ENCODE measurements around the gene RASGRP1. TPM values are rescaled to one million over a fixed set of nuclear protein-coding genes. Genes with fewer than 3 reads are reported as not detected.

The RASGRP1 gene
- total RNA-seq, 1 experiment from 2014 or later = 15.1 TPM

DNA sequence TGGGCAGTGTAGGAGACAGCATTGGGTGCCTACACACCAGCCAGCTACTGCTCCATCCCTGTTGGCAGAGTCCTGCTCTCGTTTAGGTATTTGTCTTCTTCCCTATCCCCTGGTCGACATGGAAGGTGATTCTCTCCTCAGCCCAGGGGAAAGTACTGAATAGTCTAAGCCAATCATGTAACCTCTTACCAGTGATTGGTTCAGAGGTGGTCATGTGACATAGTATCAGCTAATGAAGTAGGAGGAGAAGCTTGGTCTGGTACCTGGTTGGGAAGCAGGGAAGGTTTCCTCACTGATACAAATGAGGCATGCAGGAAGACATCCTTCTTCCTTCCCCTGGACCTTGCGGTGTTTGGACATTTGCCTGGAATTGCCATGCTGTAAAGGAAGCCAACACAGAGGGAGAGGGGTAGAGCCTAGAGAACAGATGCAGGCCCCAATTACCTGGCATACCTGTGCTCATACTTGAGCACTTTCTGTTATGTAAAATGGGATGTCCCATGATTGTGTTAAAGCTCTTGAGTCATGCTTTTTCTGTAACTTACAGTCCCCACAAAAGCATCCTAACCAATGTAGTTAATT, 32.7 kb upstream of the RASGRP1 start:
- H3K9me3 Mint-ChIP-seq (ENCODE audit: low read depth, unreplicated experiment) = no peaks in the 10 kb centered on the region
- no peak overlapping the region for H3K4me3 Mint-ChIP-seq (ENCODE audit: low read depth, unreplicated experiment)
- intact Hi-C loops (cut with micrococcal nuclease; ENCODE audit: unreplicated experiment) = no loop called here
- peaks cover 13% of the 10 kb centered on the region for H3K4me1 Mint-ChIP-seq (ENCODE audit: low read depth, unreplicated experiment)
- no peak for DNase-seq
- no peak for TF ChIP-seq CTCF (IDR thresholded peaks at IDR 0.05; ENCODE audit: unreplicated experiment)
- no peak overlapping the region for H3K27ac Mint-ChIP-seq (ENCODE audit: unreplicated experiment)
- CTCF ChIA-PET = no interaction called here
- no peaks in the 10 kb centered on the region for H3K36me3 Mint-ChIP-seq (ENCODE audit: insufficient read depth, unreplicated experiment)
- H3K27me3 Mint-ChIP-seq (ENCODE audit: unreplicated experiment) = no peaks in the 10 kb centered on the region
- BruUV-seq (replicated peaks) = no TSS peak

GRCh38 chr15:38593524-38593923, 28.9 kb upstream of the RASGRP1 start:
- no peak overlapping the region for H3K27ac Mint-ChIP-seq (ENCODE audit: unreplicated experiment)
- no peaks in the 10 kb centered on the region for H3K36me3 Mint-ChIP-seq (ENCODE audit: insufficient read depth, unreplicated experiment)
- intact Hi-C loops (cut with micrococcal nuclease; ENCODE audit: unreplicated experiment) = no loop called here
- CTCF ChIA-PET = no interaction called here
- no peak overlapping the region for H3K4me3 Mint-ChIP-seq (ENCODE audit: low read depth, unreplicated experiment)
- no TSS peak for BruUV-seq (replicated peaks)
- peaks cover 13% of the 10 kb centered on the region for H3K4me1 Mint-ChIP-seq (ENCODE audit: low read depth, unreplicated experiment)
- no peaks in the 10 kb centered on the region for H3K9me3 Mint-ChIP-seq (ENCODE audit: low read depth, unreplicated experiment)
- TF ChIP-seq CTCF (IDR thresholded peaks at IDR 0.05; ENCODE audit: unreplicated experiment) = no peak
- peak; percentile 14 for DNase-seq
- H3K27me3 Mint-ChIP-seq (ENCODE audit: unreplicated experiment) = no peaks in the 10 kb centered on the region

GRCh38 chr15:38589502-38589901, 24.9 kb upstream of the RASGRP1 start:
- Mint-ChIP-seq H3K4me3 (ENCODE audit: low read depth, unreplicated experiment) (no peak overlapping the region), H3K36me3 (ENCODE audit: insufficient read depth, unreplicated experiment) (no peaks in the 10 kb centered on the region), H3K27ac (ENCODE audit: unreplicated experiment) (peak overlapping the region; percentile 81), H3K9me3 (ENCODE audit: low read depth, unreplicated experiment) (no peaks in the 10 kb centered on the region), H3K27me3 (ENCODE audit: unreplicated experiment) (no peaks in the 10 kb centered on the region), H3K4me1 (ENCODE audit: low read depth, unreplicated experiment) (peaks cover 13% of the 10 kb centered on the region)
- DNase-seq = peak; percentile 48
- intact Hi-C loops (cut with micrococcal nuclease; ENCODE audit: unreplicated experiment) = loop anchor here (5.0 kb wide), 1 partner anchor 33 kb away; no protein-coding TSS in a partner anchor
- CTCF ChIA-PET = interaction anchor here (1.8 kb wide), 1 partner anchor 25 kb away, joined by 4 read pairs; the partner anchor contains the start of gene RASGRP1
- TF ChIP-seq CTCF (IDR thresholded peaks at IDR 0.05; ENCODE audit: unreplicated experiment) = no peak
- BruUV-seq (replicated peaks) = no TSS peak

DNA sequence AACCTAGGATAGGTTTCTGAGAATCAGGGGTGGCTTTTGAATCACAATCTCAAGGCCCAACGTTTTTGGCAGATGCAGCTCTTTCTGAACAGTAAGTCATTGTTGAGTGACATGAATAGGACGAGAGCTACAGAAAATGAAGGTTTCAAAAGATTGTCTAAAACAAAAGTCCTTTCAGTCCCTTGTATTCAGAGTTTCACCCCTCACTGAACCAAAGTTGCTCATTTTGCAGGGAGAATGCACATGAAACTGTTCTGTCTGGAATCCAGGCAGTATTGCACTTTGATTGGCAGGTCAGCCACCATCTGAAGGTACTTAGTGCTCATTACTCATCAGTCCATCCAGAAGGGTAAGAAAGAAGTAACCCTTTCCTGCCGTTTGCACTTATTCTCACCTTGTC, 24.1 kb upstream of the RASGRP1 start:
- H3K27me3 Mint-ChIP-seq (ENCODE audit: unreplicated experiment) = no peaks in the 10 kb centered on the region
- H3K4me3 Mint-ChIP-seq (ENCODE audit: low read depth, unreplicated experiment) = no peak overlapping the region
- peaks cover 1% of the 10 kb centered on the region for H3K9me3 Mint-ChIP-seq (ENCODE audit: low read depth, unreplicated experiment)
- no peak for TF ChIP-seq CTCF (IDR thresholded peaks at IDR 0.05; ENCODE audit: unreplicated experiment)
- peaks cover 6% of the 10 kb centered on the region for H3K4me1 Mint-ChIP-seq (ENCODE audit: low read depth, unreplicated experiment)
- BruUV-seq (replicated peaks) = no TSS peak
- peak; percentile 5 for DNase-seq
- intact Hi-C loops (cut with micrococcal nuclease; ENCODE audit: unreplicated experiment) = loop anchor here (5.0 kb wide), 1 partner anchor 34 kb away; no protein-coding TSS in a partner anchor
- peak overlapping the region; percentile 81 for H3K27ac Mint-ChIP-seq (ENCODE audit: unreplicated experiment)
- H3K36me3 Mint-ChIP-seq (ENCODE audit: insufficient read depth, unreplicated experiment) = no peaks in the 10 kb centered on the region
- CTCF ChIA-PET = interaction anchor here (0.9 to 1.8 kb wide), 2 partner anchors 25 to 148 kb away, joined by 3 to 4 read pairs; partner anchors contain the start of gene RASGRP1

Data from Calu3 (cell line).